GM12872 (cell line): ENCODE results near the gene KIRREL3.

Experiments
- CTCF ChIP-seq: IDR thresholded peaks from 3 replicates; pipeline ENCODE4 v1.5.1; 2011; ENCODE audit warnings: low read depth, mild to moderate bottlenecking, low read length, moderate library complexity; ENCODE audit not compliant: insufficient read depth

The KIRREL3 gene

DNA sequence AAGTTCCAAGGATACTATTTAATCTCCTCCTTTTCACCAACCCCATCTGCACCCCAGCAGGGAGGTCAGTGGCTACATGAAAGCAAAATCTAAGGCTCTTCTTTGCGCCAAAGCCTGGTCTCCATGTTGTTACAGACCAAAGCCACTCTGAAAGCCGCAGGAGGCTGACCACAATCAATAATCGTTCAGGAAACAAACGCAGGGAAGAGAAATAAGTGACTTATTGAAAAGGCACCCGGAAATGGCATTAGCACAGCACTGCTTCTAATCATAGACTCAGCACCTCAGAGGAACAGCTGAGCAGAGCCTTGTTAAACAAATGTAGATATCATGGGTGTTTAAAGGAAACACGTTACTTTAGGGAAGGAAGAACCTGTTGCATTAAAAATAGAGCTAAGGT lies 183.9 kb downstream of the KIRREL3 start:
- no peak for TF ChIP-seq CTCF

DNA sequence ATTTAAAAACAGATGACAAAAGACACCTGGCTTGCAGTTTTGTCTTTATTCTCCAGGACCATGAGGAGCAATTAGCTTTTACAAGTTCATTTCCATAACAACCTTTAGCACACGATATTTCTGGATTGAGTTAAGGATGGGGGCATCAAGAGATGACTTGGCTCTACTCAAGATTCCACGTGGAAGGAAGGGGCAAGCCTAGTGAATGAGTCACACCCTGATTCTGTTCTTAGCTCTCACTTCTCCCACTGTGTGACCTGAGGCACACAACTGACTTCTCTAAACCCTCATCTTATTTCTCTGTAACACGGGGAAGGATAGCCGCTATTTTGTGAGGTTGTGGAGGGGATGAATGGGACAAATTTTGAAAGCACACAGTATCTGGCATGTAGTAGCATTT lies 185.5 kb downstream of the KIRREL3 start:
- no peak for TF ChIP-seq CTCF

- TF ChIP-seq CTCF = no peak
These were observed 189.8 kb downstream of the KIRREL3 start for GRCh38 chr11:126810776-126811175.

- TF ChIP-seq CTCF = no peak
These were observed 190.9 kb downstream of the KIRREL3 start for GRCh38 chr11:126809514-126810289.

- no peak for TF ChIP-seq CTCF
These were observed 191.7 kb downstream of the KIRREL3 start for GRCh38 chr11:126808836-126809235.

DNA sequence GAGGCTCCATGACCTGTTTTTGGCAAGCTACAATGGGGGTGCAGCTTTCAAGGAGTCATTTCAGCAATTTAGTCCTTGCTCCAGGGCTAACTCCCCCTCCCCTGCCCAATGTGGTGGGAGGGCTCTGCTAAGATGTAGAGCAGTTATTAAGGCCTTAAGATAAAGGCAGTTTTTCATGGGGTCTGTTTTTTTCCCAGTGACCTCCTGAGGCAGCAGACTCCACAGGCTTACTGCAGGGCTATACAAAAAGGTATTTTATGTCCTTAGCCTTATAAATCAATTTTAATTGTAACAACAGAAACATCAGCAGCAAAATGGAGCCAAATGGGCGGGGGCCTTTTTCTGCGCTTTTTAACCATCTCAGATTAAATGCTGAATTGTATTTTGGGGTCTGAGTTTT lies 192.3 kb downstream of the KIRREL3 start:
- no peak for TF ChIP-seq CTCF

GRCh38 chr11:126805870-126806269 lies 194.7 kb downstream of the KIRREL3 start:
- TF ChIP-seq CTCF = no peak
